Kidney (tissue), 14 donors: ENCODE data around the gene GPR107. TPM values are rescaled to one million over a fixed set of nuclear protein-coding genes. Genes with fewer than 3 reads are reported as not detected.

Experiments
- DNase-seq, 5 donors: peaks; one replicate each; pipeline ENCODE4 v3.0.0-alpha.2; 2013 to 2020
- FAIRE-seq: peaks from 2 replicates; lab custom pipeline; 2012; peaks lifted over from hg19 to GRCh38; lab: Jason Lieb, UNC
- H3K27ac ChIP-seq, 2 donors: one replicate each; pipeline ENCODE4 v1.7.0; 2013; ENCODE audit warnings: low read depth in 2 of 2, low read length in 2 of 2, inconsistent platforms in 1 of 2
- H3K27me3 ChIP-seq: one replicate; pipeline ENCODE4 v1.7.1; 2013; ENCODE audit warnings: low read length, inconsistent platforms; ENCODE audit not compliant: control insufficient read depth, insufficient read depth
- H3K36me3 ChIP-seq, 3 donors: one replicate each; pipeline versions ENCODE4 v1.7.0 to v1.7.1; 2013; ENCODE audit warnings: low read length in 3 of 3, control low read depth in 1 of 3, inconsistent platforms in 1 of 3; ENCODE audit not compliant: insufficient read depth in 3 of 3, control insufficient read depth in 2 of 3
- H3K4me1 ChIP-seq, 3 donors: one replicate each; pipeline versions ENCODE4 v1.7.0 to v1.7.1; 2013; ENCODE audit warnings: low read length in 3 of 3, inconsistent platforms in 1 of 3, low read depth in 1 of 3; ENCODE audit not compliant: control insufficient read depth in 2 of 3, insufficient read depth in 2 of 3
- H3K4me3 ChIP-seq, 3 donors: one replicate each; pipeline versions ENCODE4 v1.7.0 to v1.8.1; 2013; ENCODE audit warnings: low read length in 3 of 3, control low read depth in 1 of 3, inconsistent platforms in 1 of 3
- H3K9ac ChIP-seq, 3 donors: one replicate each; pipeline versions ENCODE4 v1.7.0 to v1.7.1; 2013; ENCODE audit warnings: low read length in 3 of 3, control low read depth in 1 of 3, inconsistent platforms in 1 of 3
- H3K9me3 ChIP-seq, 3 donors: one replicate each; pipeline versions ENCODE4 v1.7.0 to v1.7.1; 2013; ENCODE audit warnings: low read length in 3 of 3, control low read depth in 1 of 3, inconsistent platforms in 1 of 3; ENCODE audit not compliant: control insufficient read depth in 2 of 3, insufficient read depth in 1 of 3
- intact Hi-C: fragments of 100-400 bp; cut with DNase I; formaldehyde crosslinking; loops from one replicate; pipeline ENCODE4 v1.11.1; 2022
- polyA plus RNA-seq: library from polyadenylated mRNA; stranded (reverse); fragments of 350-450 nt; fragmentation: Illumina TruSeq; extraction: RNeasy Lipid Tissue Mini Kit (QIAGEN cat#74804); gene quantifications from one replicate; pipeline ENCODE4 v1.2.3, GENCODE V29; 2014; ENCODE audit warnings: low read depth, low replicate concordance; ENCODE audit not compliant: insufficient read depth
- total RNA-seq: library from RNA; stranded (reverse); fragmentation: NEBNext Ultra II Directional; extraction: Animal tissue kit (Norgen Biotek cat#: 25700); gene quantifications from one replicate; pipeline ENCODE4 v1.2.1, GENCODE V29; 2021
- TF ChIP-seq, protein P1 (sequence below): IDR thresholded peaks from 3 replicates; pipeline ENCODE4 v1.5.1; 2012; ENCODE audit warnings: mild to moderate bottlenecking, moderate library complexity, borderline replicate concordance; ENCODE audit not compliant: insufficient read depth; ENCODE audit errors: extremely low read depth
- donor health status: control.
- donor health status: control.
- donor health status: control.
- donor health status: control.
- donor health status: control.
- donor health status: DM: yes; HTN: yes; CAD: no.
- donor health status: Normal renal cell carcinoma (clear cell type).

The GPR107 gene
- total and polyA plus RNA-seq, 2 donors from 2014 or later, result 18.0 to 45.6 TPM

GRCh38 chr9:130126721-130127433, 73.2 kb downstream of the GPR107 start:
- Histone ChIP-seq H3K27ac (peak overlapping the region in 1 of 2 donors; percentile 1), H3K27me3 (no peaks in the 10 kb centered on the region), H3K4me3 (no peak overlapping the region), H3K9me3 (no peaks in the 10 kb centered on the region), H3K36me3 (peaks cover 0 to 21% (median 5%) of the 10 kb centered on the region in 3 donors), H3K4me1 (peaks cover 0 to 19% (median 18%) of the 10 kb centered on the region in 3 donors), H3K9ac (peak overlapping the region in 1 of 3 donors; percentile 31)
- no peak for DNase-seq
- no peak for FAIRE-seq
- intact Hi-C loops, result no loop called here
- TF ChIP-seq, protein P1, sequence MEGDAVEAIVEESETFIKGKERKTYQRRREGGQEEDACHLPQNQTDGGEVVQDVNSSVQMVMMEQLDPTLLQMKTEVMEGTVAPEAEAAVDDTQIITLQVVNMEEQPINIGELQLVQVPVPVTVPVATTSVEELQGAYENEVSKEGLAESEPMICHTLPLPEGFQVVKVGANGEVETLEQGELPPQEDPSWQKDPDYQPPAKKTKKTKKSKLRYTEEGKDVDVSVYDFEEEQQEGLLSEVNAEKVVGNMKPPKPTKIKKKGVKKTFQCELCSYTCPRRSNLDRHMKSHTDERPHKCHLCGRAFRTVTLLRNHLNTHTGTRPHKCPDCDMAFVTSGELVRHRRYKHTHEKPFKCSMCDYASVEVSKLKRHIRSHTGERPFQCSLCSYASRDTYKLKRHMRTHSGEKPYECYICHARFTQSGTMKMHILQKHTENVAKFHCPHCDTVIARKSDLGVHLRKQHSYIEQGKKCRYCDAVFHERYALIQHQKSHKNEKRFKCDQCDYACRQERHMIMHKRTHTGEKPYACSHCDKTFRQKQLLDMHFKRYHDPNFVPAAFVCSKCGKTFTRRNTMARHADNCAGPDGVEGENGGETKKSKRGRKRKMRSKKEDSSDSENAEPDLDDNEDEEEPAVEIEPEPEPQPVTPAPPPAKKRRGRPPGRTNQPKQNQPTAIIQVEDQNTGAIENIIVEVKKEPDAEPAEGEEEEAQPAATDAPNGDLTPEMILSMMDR, result no peak

DNA sequence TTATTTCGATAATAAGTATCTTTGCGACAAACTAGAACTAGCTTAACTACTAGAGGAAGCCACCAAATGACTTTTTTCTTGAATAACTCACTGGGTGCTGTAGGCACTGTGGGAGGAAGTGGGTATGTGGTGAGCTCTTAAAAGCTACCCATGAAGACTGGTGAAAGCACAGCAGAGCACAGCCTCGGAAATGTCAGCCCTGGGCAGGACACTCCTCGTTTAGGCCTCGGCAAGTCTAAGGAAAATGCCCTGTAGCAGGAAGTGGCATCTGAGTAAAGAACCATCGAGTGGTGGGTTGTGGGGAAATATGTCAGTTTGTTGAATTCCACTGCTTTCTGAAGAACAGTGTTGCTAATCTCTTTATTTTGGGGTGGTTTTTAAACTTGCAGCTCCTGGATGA, 74.5 kb downstream of the GPR107 start:
- Histone ChIP-seq H3K9ac (no peak overlapping the region), H3K36me3 (peaks cover 0 to 21% (median 5%) of the 10 kb centered on the region in 3 donors), H3K4me1 (peaks cover 0 to 19% (median 18%) of the 10 kb centered on the region in 3 donors), H3K27me3 (no peaks in the 10 kb centered on the region), H3K4me3 (no peak overlapping the region), H3K27ac (peak overlapping the region; percentile 37 to 65), H3K9me3 (no peaks in the 10 kb centered on the region)
- TF ChIP-seq, protein P1, result no peak
- DNase-seq, result peak in 1 of 5 donors; percentile 58
- intact Hi-C loops, result no loop called here
- no peak for FAIRE-seq

DNA sequence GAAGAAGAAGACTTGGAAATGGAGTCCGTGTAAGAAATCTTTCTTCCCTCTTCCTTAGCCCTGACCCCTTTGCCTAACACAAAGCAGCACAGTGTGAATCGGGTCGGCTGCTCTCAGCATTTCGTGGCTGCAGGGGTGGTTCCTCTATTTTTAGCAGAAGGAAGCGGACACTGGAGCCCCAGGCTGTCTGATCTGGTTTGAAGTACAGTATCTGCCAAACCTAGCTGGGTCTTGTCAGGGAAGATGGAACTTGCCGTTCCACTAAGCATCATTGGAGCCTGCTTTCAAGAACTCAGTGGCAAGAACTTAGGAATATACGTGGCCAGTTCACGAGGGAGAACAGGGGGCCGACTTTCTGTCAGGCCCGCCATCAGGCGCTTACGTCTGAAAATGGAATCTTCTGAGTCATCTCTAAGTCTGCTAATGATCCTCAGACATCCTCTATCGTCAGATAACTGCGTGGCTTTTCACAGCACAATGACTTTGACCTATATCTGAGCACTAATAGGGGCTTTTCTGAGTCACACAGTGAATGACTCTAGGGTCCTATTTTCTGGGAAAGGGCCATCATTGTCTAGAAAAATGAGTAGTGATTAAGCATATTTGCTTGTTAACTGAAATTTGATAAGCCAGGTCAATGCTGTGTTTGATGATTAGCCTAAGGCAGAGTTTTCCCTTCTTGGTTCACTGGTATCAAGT, 75.2 kb downstream of the GPR107 start:
- no peak for FAIRE-seq

More for the DNA sequence above, 75.2 kb downstream of the GPR107 start:
- peak in 1 of 5 donors; percentile 75 for DNase-seq
- Histone ChIP-seq H3K4me1 (peaks cover 0 to 19% (median 18%) of the 10 kb centered on the region in 3 donors), H3K27ac (peak overlapping the region; percentile 37 to 65), H3K4me3 (no peak overlapping the region), H3K9me3 (no peaks in the 10 kb centered on the region), H3K36me3 (peaks cover 0 to 21% (median 5%) of the 10 kb centered on the region in 3 donors), H3K27me3 (no peaks in the 10 kb centered on the region), H3K9ac (no peak overlapping the region)
- TF ChIP-seq, protein P1, result no peak
- intact Hi-C loops, result no loop called here
